ENCODE results near the gene ACSS2. TPM values are rescaled to one million over a fixed set of nuclear protein-coding genes. Genes with fewer than 3 reads are reported as not detected.
"Not testable (repeated sequence)": the region's sequence is repeated elsewhere in the genome, so short reads cannot be mapped to it uniquely, and the experiment has no call there.

Gene ACSS2
- total RNA-seq, 1 donor, result 32.3 TPM

DNA sequence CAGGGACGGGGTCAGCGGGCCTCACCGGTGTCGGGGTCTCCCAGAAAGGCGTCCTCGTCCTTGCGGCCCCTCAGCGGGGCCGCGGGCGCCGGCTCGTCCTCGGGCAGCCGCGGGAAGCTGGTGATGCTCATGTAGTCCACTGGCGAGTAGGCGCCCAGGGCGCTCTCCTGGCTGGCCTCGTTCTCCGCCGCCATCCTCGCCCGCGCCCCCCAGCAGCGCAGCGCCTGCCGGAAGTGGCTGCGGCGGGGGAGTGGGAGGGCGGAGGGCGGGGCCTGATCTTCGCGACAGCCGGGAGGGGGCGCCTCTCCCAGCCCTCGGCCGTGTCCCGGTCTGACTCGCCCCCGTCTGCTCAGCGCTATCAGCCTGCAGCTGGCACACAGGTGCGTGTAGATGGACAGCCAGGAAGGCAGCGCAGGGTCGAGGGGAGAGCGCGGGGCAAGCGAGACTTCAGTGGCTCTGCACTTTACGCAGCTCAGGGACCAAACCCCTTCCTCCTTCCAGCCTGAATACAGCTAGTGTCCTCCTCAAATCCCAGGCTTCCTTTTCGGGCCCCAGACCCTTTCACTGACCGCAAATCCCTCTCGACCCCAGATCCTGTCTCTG, 3.7 kb upstream of the ACSS2 start, which contains the start of gene GGT7:
TSS of gene GGT7 (minus strand) at position 235 of the 603 bp plus-strand sequence. CDS start at position 194, 41 bp downstream.
- DNase-seq (ENCODE audit: low read depth), result peak; percentile 53
- TF ChIP-seq, protein P1, sequence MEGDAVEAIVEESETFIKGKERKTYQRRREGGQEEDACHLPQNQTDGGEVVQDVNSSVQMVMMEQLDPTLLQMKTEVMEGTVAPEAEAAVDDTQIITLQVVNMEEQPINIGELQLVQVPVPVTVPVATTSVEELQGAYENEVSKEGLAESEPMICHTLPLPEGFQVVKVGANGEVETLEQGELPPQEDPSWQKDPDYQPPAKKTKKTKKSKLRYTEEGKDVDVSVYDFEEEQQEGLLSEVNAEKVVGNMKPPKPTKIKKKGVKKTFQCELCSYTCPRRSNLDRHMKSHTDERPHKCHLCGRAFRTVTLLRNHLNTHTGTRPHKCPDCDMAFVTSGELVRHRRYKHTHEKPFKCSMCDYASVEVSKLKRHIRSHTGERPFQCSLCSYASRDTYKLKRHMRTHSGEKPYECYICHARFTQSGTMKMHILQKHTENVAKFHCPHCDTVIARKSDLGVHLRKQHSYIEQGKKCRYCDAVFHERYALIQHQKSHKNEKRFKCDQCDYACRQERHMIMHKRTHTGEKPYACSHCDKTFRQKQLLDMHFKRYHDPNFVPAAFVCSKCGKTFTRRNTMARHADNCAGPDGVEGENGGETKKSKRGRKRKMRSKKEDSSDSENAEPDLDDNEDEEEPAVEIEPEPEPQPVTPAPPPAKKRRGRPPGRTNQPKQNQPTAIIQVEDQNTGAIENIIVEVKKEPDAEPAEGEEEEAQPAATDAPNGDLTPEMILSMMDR (IDR thresholded peaks at IDR 0.05; ENCODE audit: insufficient read depth, low read length), result peak; percentile 56
- H3K4me3 ChIP-seq (ENCODE audit: low read depth, low read length), result peak within 1 kb of the TSS; percentile 88

DNA sequence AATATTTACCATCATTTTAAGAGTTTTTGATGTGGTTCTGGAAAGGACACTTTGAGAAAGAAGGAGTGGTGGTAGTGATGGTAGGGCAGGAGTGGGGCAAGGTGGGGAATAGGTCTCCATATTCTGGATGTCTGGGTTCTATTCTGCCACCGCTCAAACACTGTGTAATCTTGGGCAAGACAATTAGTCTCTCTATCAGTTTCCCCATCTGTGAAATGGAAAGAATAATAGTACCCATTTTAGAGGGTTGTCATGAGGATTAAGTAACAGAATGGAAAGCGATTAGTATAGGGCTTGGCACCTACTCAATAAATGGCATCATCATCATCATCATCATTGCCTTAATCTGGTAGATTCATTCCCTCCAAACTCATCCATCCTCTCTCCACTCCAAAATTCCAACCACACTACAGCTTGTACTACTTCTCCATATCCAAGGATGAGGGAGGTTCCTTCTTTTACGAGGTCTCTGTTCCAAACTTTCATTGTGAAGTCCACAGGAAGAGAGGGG, 2.8 kb upstream of the ACSS2 start:
- DNase-seq (ENCODE audit: low read depth), result no peak
- no peak overlapping the region for H3K4me3 ChIP-seq (ENCODE audit: low read depth, low read length)
- TF ChIP-seq, protein P1 (IDR thresholded peaks at IDR 0.05; ENCODE audit: insufficient read depth, low read length), result no peak

DNA sequence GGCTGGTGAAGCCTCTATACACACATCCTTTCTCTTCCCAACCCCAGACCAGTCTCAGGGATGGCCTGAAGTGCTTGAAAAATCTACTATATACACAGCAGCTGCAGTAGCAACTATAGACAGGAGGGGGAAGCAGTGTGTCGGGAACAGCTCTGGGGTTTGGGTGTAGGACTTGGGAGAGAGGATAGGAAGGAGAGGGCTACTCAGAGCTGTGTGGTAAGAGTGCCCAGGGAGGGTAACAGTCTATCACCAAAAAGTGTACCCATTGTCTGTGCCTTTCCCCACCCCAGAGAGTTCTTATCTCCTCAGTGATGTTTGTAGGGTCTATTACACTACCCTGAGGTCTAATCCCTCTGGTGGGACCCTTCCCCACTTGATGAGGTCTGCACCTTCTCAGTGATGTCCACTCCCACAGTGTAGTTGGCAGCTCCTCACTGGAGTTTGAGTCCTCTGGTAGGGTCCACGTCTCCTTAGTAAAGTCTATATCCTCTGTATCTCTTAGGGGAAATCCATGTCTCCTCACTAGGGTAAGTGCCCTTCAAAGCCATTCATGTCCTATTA, 2.2 kb upstream of the ACSS2 start:
- DNase-seq (ENCODE audit: low read depth), result peak; percentile 92
- H3K4me3 ChIP-seq (ENCODE audit: low read depth, low read length), result no peak overlapping the region
- TF ChIP-seq, protein P1 (IDR thresholded peaks at IDR 0.05; ENCODE audit: insufficient read depth, low read length), result peak; percentile 97

DNA sequence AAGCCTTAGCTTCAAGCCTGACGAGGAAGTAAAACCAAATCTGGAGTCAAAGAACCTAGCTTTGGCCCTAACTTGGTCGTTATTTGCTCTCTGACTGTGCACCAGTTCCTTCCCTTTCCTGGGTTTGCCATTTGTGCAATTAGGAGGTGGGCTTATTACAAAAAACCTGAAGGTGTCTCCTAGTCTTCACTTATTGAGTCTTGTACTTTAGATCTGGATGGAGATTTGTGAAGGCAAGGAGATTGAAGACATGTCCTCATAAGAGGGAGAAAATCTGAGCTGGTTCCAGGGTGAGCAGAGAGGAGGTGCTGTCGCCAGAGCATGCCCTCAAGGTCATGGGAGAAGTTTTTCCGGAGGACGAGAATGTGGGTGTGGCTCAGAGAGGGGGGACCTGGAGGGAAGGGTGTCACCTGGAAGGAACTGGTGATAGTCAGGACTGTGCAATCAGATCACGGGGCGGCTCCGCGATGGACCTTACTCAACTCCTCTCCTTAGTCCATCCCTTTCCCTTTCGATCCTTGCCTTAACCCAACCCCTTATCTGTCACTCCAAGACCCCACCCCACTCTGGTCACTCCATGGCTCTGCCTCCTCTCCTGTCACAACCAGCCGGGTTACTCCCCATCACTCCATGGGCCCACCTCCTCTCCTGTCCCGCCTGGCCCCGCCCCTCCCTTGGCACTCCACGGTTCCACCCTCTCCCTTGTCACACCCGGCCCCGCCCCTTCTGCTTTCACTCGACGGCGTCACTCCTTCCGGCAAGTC, 588 bp upstream of the ACSS2 start:
- TF ChIP-seq, protein P1 (IDR thresholded peaks at IDR 0.05; ENCODE audit: insufficient read depth, low read length), result peak; percentile 16
- H3K4me3 ChIP-seq (ENCODE audit: low read depth, low read length), result peak overlapping the region; percentile 59
- DNase-seq (ENCODE audit: low read depth), result no peak

DNA sequence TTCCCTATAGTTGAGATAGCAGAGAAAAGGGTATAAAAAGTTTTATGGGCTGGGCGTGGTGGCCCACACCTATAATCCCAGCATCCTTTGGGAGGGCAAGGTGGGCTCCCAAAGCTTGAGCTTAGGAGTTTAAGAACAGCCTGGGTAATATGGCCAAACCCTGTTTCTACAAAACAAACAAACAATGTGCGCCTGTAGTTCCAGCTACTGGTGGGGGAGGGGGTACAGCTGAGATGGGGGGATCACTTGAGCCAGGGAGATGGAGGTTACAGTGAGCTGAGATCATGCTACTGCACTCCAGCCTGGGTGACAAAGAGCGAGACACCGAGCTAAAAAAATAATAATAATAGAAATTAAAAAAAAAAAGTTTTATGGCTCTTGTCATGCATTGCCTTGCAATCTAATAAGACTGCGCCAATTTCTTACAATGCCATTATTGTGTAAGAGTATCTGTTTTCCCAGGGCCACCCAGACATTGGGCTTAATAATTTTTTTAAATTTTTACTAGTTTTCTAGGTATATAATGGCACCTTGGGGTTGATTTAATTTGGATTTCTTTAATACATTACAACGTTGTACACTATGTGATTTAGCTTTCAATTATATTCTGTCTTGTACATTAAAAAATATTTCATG, 3.9 kb downstream of the ACSS2 start:
- TF ChIP-seq, protein P1 (IDR thresholded peaks at IDR 0.05; ENCODE audit: insufficient read depth, low read length), result no peak
- DNase-seq (ENCODE audit: low read depth), result peak; percentile 12
- no peak overlapping the region for H3K4me3 ChIP-seq (ENCODE audit: low read depth, low read length)

DNA sequence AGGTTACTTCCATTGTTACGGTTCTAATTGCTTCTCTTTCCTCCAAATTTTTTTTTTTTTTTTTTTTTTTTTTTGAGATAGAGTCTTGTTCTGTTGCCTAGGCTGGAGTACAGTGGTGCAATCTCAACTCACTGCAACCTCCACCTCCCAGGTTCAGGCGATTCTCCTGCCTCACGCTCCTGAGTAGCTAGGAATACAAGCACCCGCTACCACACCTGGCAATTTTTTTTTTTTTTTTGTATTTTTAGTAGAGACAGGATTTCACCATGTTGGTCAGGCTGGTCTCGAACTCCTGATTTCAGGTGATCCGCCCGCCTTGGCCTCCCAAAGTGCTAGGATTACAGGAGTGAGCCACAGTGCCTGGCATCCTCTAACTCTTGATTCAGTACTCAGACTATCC, 4.6 kb downstream of the ACSS2 start:
- H3K4me3 ChIP-seq (ENCODE audit: low read depth, low read length), result not testable (repeated sequence)

DNA sequence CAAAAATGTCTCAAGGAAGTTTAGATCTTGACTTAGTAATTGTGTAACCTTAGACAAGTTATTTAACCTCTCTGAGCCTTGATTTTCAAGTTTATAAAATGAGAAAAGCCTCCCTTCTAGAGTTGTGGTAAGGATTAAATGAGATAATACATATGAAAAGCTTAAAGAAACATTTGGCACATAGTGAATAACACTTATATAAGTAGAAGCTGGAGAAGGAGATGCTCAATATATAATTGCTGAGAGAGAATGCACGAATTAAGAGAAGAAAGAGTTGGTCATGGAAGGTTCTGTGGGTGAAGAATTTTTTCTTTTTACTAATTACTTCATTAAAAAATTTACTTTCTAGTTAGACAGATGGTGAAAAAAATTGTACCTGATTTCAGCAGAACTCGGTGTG, 5.3 kb downstream of the ACSS2 start:
- TF ChIP-seq, protein P1 (IDR thresholded peaks at IDR 0.05; ENCODE audit: insufficient read depth, low read length), result no peak
- DNase-seq (ENCODE audit: low read depth), result no peak
- no peak overlapping the region for H3K4me3 ChIP-seq (ENCODE audit: low read depth, low read length)

More for the DNA sequence above, 4.6 kb downstream of the ACSS2 start:
- DNase-seq (ENCODE audit: low read depth), result not testable (repeated sequence)

All from fibroblast of the aortic adventitia (primary cell).